Mesodermal cell (in vitro differentiated cells): ENCODE data around the gene CPA4.
"Not testable (repeated sequence)": the region's sequence is repeated elsewhere in the genome, so short reads cannot be mapped to it uniquely, and the experiment has no call there.

Source experiments
- H3K27ac ChIP-seq: 2 replicates; pipeline ENCODE4 v1.7.0; 2013; ENCODE audit warnings: mild to moderate bottlenecking, low read depth, low read length, moderate library complexity; ENCODE audit not compliant: severe bottlenecking
- H3K36me3 ChIP-seq: 2 replicates; pipeline ENCODE4 v1.7.1; 2013; ENCODE audit warnings: mild to moderate bottlenecking, low read length, moderate library complexity; ENCODE audit not compliant: control insufficient read depth, insufficient read depth
- H3K4me1 ChIP-seq: one replicate; pipeline ENCODE4 v1.7.1; 2013; ENCODE audit warnings: mild to moderate bottlenecking, low read length; ENCODE audit not compliant: insufficient read depth, control insufficient read depth, poor library complexity, severe bottlenecking
- H3K4me3 ChIP-seq: 2 replicates; pipeline ENCODE4 v1.7.0; 2013; ENCODE audit warnings: low read length, control low read depth, mild to moderate bottlenecking; ENCODE audit not compliant: insufficient read depth, poor library complexity, severe bottlenecking; ENCODE audit errors: extremely low read depth
- H3K9me3 ChIP-seq: 2 replicates; pipeline ENCODE4 v1.7.1; 2013; ENCODE audit warnings: mild to moderate bottlenecking, low read length, moderate library complexity; ENCODE audit not compliant: control insufficient read depth
- WGBS, 2 experiments: methylation state at CpG; one replicate each; pipeline ENCODE4 v1.1.5; 2013; ENCODE audit warnings: missing lambda C conversion rate in 2 of 2; ENCODE audit not compliant: insufficient coverage in 2 of 2; 5-methylcytosine and 5-hydroxymethylcytosine counted together

The CPA4 gene

GRCh38 chr7:130303127-130303526 is 10.2 kb downstream of the CPA4 start:
- Histone ChIP-seq H3K36me3 (no peaks in the 10 kb centered on the region), H3K27ac (no peak overlapping the region), H3K9me3 (no peaks in the 10 kb centered on the region), H3K4me3 (no peak overlapping the region), H3K4me1 (no peaks in the 10 kb centered on the region)
- no CpG with 5 or more reads among the region's 2 CpGs for WGBS, 2 experiments

- Histone ChIP-seq H3K9me3 (no peaks in the 10 kb centered on the region), H3K4me1 (no peaks in the 10 kb centered on the region), H3K27ac (no peak overlapping the region), H3K4me3 (no peak overlapping the region), H3K36me3 (no peaks in the 10 kb centered on the region)
- WGBS, 2 experiments = 88% methylated on average over 1 of the region's 5 CpGs; no CpG with 5 or more reads in 1 of the 2 experiments
Observed at GRCh38 chr7:130303551-130303950, 10.6 kb downstream of the CPA4 start.

- 85 to 96% methylated on average over 5 of the region's 5 CpGs for WGBS, 2 experiments
Observed at GRCh38 chr7:130303982-130304381, 11.0 kb downstream of the CPA4 start.

GRCh38 chr7:130304878-130305277 is 11.9 kb downstream of the CPA4 start:
- no peak overlapping the region for H3K27ac ChIP-seq
- H3K4me3 ChIP-seq = no peak overlapping the region
- H3K36me3 ChIP-seq = no peaks in the 10 kb centered on the region
- H3K9me3 ChIP-seq = no peaks in the 10 kb centered on the region
- 69 to 80% methylated on average over 1 to 2 of the region's 3 CpGs for WGBS, 2 experiments
- H3K4me1 ChIP-seq = no peaks in the 10 kb centered on the region

More at GRCh38 chr7:130303982-130304381, 11.0 kb downstream of the CPA4 start:
- Histone ChIP-seq H3K4me1 (no peaks in the 10 kb centered on the region), H3K4me3 (no peak overlapping the region), H3K36me3 (no peaks in the 10 kb centered on the region), H3K9me3 (no peaks in the 10 kb centered on the region), H3K27ac (no peak overlapping the region)

- no peaks in the 10 kb centered on the region for H3K4me1 ChIP-seq
- H3K36me3 ChIP-seq = no peaks in the 10 kb centered on the region
- H3K27ac ChIP-seq = no peak overlapping the region
- 91 to 94% methylated on average over 19 to 21 of the region's 21 CpGs for WGBS, 2 experiments
- H3K9me3 ChIP-seq = no peaks in the 10 kb centered on the region
- H3K4me3 ChIP-seq = no peak overlapping the region
Observed at GRCh38 chr7:130305433-130306042, 12.6 kb downstream of the CPA4 start.

- Histone ChIP-seq H3K4me1 (no peaks in the 10 kb centered on the region), H3K36me3 (no peaks in the 10 kb centered on the region), H3K9me3 (peaks cover 4% of the 10 kb centered on the region), H3K27ac (no peak overlapping the region), H3K4me3 (no peak overlapping the region)
- no CpG with 5 or more reads among the region's 6 CpGs for WGBS, 2 experiments
Observed at GRCh38 chr7:130309986-130310385, 17.0 kb downstream of the CPA4 start.

- Histone ChIP-seq H3K27ac (no peak overlapping the region), H3K9me3 (peaks cover 4% of the 10 kb centered on the region)
- 96 to 99% methylated on average over 6 of the region's 6 CpGs for WGBS, 2 experiments
Observed at GRCh38 chr7:130314305-130314704, 21.3 kb downstream of the CPA4 start.

GRCh38 chr7:130319541-130319940 is 26.6 kb downstream of the CPA4 start:
- no peaks in the 10 kb centered on the region for H3K36me3 ChIP-seq
- no peak overlapping the region for H3K27ac ChIP-seq
- no peaks in the 10 kb centered on the region for H3K4me1 ChIP-seq
- 82 to 88% methylated on average over 1 of the region's 1 CpG for WGBS, 2 experiments
- no peaks in the 10 kb centered on the region for H3K9me3 ChIP-seq
- no peak overlapping the region for H3K4me3 ChIP-seq

More at GRCh38 chr7:130314305-130314704, 21.3 kb downstream of the CPA4 start:
- Histone ChIP-seq H3K36me3 (no peaks in the 10 kb centered on the region), H3K4me3 (no peak overlapping the region), H3K4me1 (no peaks in the 10 kb centered on the region)

GRCh38 chr7:130321542-130322229 is 28.7 kb downstream of the CPA4 start:
- H3K4me3 ChIP-seq, H3K4me1 ChIP-seq, H3K36me3 ChIP-seq, H3K27ac ChIP-seq, H3K9me3 ChIP-seq: not testable (repeated sequence)
- 94 to 100% methylated on average over 2 of the region's 3 CpGs for WGBS, 2 experiments

GRCh38 chr7:130322615-130323014 is 29.7 kb downstream of the CPA4 start:
- Histone ChIP-seq H3K36me3 (no peaks in the 10 kb centered on the region), H3K9me3 (no peaks in the 10 kb centered on the region), H3K4me1 (no peaks in the 10 kb centered on the region), H3K27ac (no peak overlapping the region), H3K4me3 (no peak overlapping the region)
- 88 to 100% methylated on average over 5 to 7 of the region's 7 CpGs for WGBS, 2 experiments

GRCh38 chr7:130324306-130324943 is 31.5 kb downstream of the CPA4 start:
- WGBS, 2 experiments = 91 to 98% methylated on average over 7 of the region's 10 CpGs
- no peak overlapping the region for H3K27ac ChIP-seq

More at GRCh38 chr7:130324306-130324943, 31.5 kb downstream of the CPA4 start:
- Histone ChIP-seq H3K36me3 (no peaks in the 10 kb centered on the region), H3K9me3 (no peaks in the 10 kb centered on the region), H3K4me3 (no peak overlapping the region), H3K4me1 (no peaks in the 10 kb centered on the region)
